Aorta (tissue), 5 donors: ENCODE measurements around the gene TSHZ1. TPM values are rescaled to one million over a fixed set of nuclear protein-coding genes. Genes with fewer than 3 reads are reported as not detected.

Experiments used
- ATAC-seq: fragments of 200-7000 bp; cut with Tn5 transposase; one replicate; pipeline ENCODE4 v1.9.1; 2022; ENCODE audit warnings: moderate library complexity; ENCODE audit not compliant: low FRiP score
- DNase-seq, 2 donors: peaks; one replicate each; pipeline ENCODE4 v3.0.0-alpha.2; 2020
- H3K27ac ChIP-seq, 2 donors: one replicate each; pipeline ENCODE4 v1.5.1; 2013; ENCODE audit warnings: low read length in 2 of 2, mild to moderate bottlenecking in 2 of 2, moderate library complexity in 2 of 2, control low read depth in 1 of 2, inconsistent platforms in 1 of 2, low read depth in 1 of 2
- H3K27me3 ChIP-seq, 2 donors: one replicate each; pipeline ENCODE4 v1.6.1; 2013; ENCODE audit warnings: control low read depth in 1 of 2, low read length in 1 of 2, mild to moderate bottlenecking in 1 of 2, moderate library complexity in 1 of 2; ENCODE audit not compliant: insufficient read depth in 2 of 2, control insufficient read depth in 1 of 2
- H3K36me3 ChIP-seq, 2 donors: one replicate each; pipeline ENCODE4 v1.6.1; 2013; ENCODE audit warnings: control low read depth in 1 of 2, low read length in 1 of 2, mild to moderate bottlenecking in 1 of 2; ENCODE audit not compliant: insufficient read depth in 2 of 2, control insufficient read depth in 1 of 2
- H3K4me1 ChIP-seq, 2 donors: one replicate each; pipeline ENCODE4 v1.6.1; 2013; ENCODE audit warnings: low read length in 2 of 2, control low read depth in 1 of 2, mild to moderate bottlenecking in 1 of 2, moderate library complexity in 1 of 2; ENCODE audit not compliant: insufficient read depth in 2 of 2, control insufficient read depth in 1 of 2
- H3K4me3 ChIP-seq, 2 donors: one replicate each; pipeline ENCODE4 v1.5.1; 2013; ENCODE audit warnings: low read length in 2 of 2, control low read depth in 1 of 2, mild to moderate bottlenecking in 1 of 2
- H3K9me3 ChIP-seq: one replicate; pipeline ENCODE4 v1.6.1; 2013; ENCODE audit warnings: mild to moderate bottlenecking, low read length; ENCODE audit not compliant: control insufficient read depth
- WGBS, 2 donors: extraction: QIAGEN DNeasy Blood & Tissue Kit; methylation state at CpG; one replicate each; pipeline ENCODE4 v1.1.7; 2013; 5-methylcytosine and 5-hydroxymethylcytosine counted together
- intact Hi-C, 2 donors: fragments of 100-400 bp; cut with DNase I; formaldehyde crosslinking; loops; one replicate each; pipeline versions ENCODE4 v1.14.2 to v1.15.0; 2022
- polyA plus RNA-seq, 2 donors: library from polyadenylated mRNA; stranded (reverse); fragments of 200-250 nt; gene quantifications; one replicate each; pipeline ENCODE4 v1.2.3, GENCODE V29; 2013
- total RNA-seq, 2 donors: library from RNA; stranded (reverse); fragmentation: NEBNext Ultra II Directional; extraction: Animal tissue kit (Norgen Biotek cat#: 25700); gene quantifications; one replicate each; pipeline ENCODE4 v1.2.1, GENCODE V29; 2021
- donor health status: healthy with polysubstance abuse.
- donor health status: Bipolar disorder and iron deficiency.
- donor health status: DM: no; HTN: no; CAD: no.
- donor health status: DM: no; HTN: no; CAD: no.
- donor health status: DM: yes; HTN: yes; CAD: no.

TSHZ1 gene
- total and polyA plus RNA-seq, 4 donors: 3.3 to 26.0 (median 11.8) TPM

DNA sequence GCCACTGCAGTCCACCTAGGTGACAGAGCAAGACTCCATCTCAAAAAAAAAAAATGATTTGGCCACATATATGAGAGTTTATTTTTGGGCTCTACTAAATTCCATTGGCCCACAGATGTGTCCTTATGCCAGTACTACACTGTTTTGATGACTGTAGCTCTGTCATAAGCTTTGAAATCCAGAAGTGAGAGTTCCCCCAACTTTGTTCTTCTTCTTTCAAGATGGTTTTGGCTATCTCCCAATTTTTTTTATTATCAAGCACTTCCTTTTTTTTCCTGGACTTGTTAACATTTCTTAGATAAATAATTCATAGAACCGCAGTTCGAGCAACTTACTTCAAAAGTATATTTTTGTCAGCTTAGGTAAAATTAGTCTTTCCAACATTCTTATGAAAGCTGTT, 96.9 kb downstream of the TSHZ1 start:
- WGBS, 2 donors: 70 to 77% methylated on average over 2 of the region's 2 CpGs
- ATAC-seq: no peak
- intact Hi-C loops: no loop called here

DNA sequence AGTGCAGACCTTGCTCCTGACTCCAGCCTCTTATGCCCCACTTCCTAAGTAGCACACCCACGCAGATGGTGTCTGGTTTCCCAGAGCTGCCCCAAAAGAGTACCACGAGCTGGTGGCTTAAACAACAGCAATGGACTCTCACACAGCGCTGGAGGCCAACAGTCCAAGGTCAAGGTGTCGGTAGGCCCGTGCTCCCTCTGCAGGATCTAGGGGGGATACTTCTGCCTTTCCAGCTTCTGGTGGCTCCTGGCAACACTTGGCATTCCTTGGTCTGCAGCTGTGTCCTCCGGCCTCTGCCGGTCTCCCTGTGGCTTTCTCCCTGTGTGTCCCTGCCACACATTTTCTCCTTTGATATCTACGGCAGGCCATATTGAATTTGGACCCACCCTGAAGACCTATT, 99.0 kb downstream of the TSHZ1 start:
- no peak overlapping the region for H3K4me3 ChIP-seq
- H3K4me1 ChIP-seq: no peaks in the 10 kb centered on the region
- DNase-seq (no peak), ATAC-seq (no peak)
- H3K27ac ChIP-seq: no peak overlapping the region
- whole genome bisulfite sequencing, 2 donors: 90 to 95% methylated on average over 7 to 8 of the region's 8 CpGs
- H3K27me3 ChIP-seq: no peaks in the 10 kb centered on the region
- H3K36me3 ChIP-seq: no peaks in the 10 kb centered on the region
- H3K9me3 ChIP-seq: peaks cover 1% of the 10 kb centered on the region
- intact Hi-C loops: no loop called here

More for the DNA sequence above, 96.9 kb downstream of the TSHZ1 start:
- Histone ChIP-seq H3K36me3 (no peaks in the 10 kb centered on the region), H3K27me3 (no peaks in the 10 kb centered on the region), H3K27ac (no peak overlapping the region), H3K4me3 (no peak overlapping the region), H3K9me3 (peaks cover 1% of the 10 kb centered on the region), H3K4me1 (no peaks in the 10 kb centered on the region)
- no peak for DNase-seq

DNA sequence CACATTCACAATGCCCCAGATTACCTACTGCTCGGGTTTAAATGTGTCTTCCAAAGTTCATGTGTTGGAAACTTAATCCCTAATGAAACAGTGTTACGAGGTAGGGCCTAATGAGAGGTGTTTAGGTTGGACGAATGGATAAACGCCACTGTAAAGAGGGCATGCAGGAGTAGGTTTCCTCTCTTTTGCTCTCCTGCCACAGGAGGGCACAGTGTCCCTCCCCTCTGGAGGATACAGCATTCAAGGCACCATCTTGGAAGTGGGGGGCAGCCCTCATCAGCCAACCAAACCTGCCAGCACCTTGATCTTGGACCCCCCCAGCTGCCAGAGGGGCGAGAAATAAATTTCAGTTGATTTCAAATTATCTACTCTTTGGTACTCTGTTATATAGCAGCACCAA, 103.5 kb downstream of the TSHZ1 start:
- no peak for DNase-seq
- Histone ChIP-seq H3K4me3 (no peak overlapping the region), H3K27ac (no peak overlapping the region), H3K9me3 (peaks cover 1% of the 10 kb centered on the region), H3K36me3 (no peaks in the 10 kb centered on the region), H3K4me1 (no peaks in the 10 kb centered on the region), H3K27me3 (no peaks in the 10 kb centered on the region)
- no peak for ATAC-seq
- intact Hi-C loops: no loop called here
- WGBS, 2 donors: 82 to 86% methylated on average over 5 of the region's 5 CpGs

DNA sequence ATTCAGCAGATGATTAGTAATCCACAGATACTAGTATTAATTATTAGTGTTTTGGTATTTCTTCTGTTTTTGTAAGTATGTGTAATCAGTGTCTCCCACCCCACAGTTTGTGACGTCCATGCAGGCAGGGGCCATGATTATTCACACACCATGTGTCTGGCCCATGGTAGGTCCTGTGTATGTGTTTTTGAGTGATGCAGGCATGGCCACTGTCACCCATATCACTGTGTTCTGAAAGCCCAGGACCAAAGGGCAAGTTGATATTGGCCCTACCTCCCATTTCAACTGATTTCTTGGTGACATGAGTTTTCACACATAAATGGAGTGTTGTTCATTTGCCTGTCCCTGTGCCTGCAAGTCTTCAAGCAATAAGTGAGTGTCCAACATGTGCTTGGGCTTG, 104.0 kb downstream of the TSHZ1 start:
- ATAC-seq: no peak
- no peaks in the 10 kb centered on the region for H3K36me3 ChIP-seq
- no peaks in the 10 kb centered on the region for H3K27me3 ChIP-seq
- H3K27ac ChIP-seq: no peak overlapping the region
- H3K4me1 ChIP-seq: no peaks in the 10 kb centered on the region
- H3K4me3 ChIP-seq: no peak overlapping the region
- intact Hi-C loops: no loop called here
- DNase-seq: no peak
- WGBS, 2 donors: 64 to 78% methylated on average over 1 of the region's 1 CpG
- H3K9me3 ChIP-seq: peaks cover 1% of the 10 kb centered on the region

DNA sequence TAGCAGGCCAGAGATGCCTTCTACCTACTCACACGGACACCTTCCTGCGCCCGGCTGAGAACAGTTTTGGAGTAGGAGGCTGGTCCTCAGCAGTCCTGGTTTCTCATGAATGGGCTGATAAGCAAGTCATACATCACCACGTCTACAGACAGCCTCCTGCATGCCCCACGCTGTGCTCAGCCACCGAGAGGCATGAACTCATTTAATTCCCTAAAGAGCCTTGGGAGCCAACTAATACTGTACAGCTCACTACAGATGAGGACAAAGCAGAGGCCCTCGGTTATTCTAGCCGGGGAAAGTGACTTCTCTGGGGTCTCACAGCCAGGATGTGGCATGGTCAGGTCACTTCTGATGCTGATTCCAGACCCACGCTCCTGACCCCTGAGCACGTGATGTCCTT, 105.6 kb downstream of the TSHZ1 start:
- no peaks in the 10 kb centered on the region for H3K36me3 ChIP-seq
- 55 to 64% methylated on average over 10 of the region's 10 CpGs for WGBS, 2 donors
- no peak overlapping the region for H3K27ac ChIP-seq
- ATAC-seq: no peak
- H3K4me1 ChIP-seq: no peaks in the 10 kb centered on the region
- intact Hi-C loops: no loop called here
- DNase-seq: no peak
- H3K4me3 ChIP-seq: no peak overlapping the region
- H3K27me3 ChIP-seq: no peaks in the 10 kb centered on the region
- no peaks in the 10 kb centered on the region for H3K9me3 ChIP-seq

DNA sequence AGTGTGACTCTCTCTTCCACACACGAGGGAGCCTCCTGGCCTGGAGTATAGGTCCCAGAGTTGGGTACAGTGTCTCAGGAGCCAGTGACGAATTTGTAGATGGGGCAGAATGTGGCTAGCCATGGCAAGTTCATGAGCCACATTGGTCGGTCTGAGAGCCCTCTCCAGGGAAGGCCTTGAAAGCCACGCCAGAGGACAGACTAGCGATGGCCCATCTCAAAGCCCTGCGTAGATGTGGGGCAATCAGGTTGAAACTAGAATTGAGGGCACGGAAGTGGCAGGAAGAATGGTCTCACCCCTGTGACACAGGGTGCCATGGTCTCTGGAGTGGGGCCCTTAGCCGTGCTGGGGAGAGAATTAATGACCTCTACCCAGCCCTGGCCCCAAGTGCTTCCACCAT, 106.2 kb downstream of the TSHZ1 start:
- no peak for ATAC-seq
- H3K36me3 ChIP-seq: no peaks in the 10 kb centered on the region
- 94 to 95% methylated on average over 8 of the region's 8 CpGs for WGBS, 2 donors
- no peaks in the 10 kb centered on the region for H3K4me1 ChIP-seq
- DNase-seq: no peak
- no peaks in the 10 kb centered on the region for H3K9me3 ChIP-seq
- H3K4me3 ChIP-seq: no peak overlapping the region
- H3K27ac ChIP-seq: no peak overlapping the region
- intact Hi-C loops: no loop called here
- H3K27me3 ChIP-seq: no peaks in the 10 kb centered on the region

DNA sequence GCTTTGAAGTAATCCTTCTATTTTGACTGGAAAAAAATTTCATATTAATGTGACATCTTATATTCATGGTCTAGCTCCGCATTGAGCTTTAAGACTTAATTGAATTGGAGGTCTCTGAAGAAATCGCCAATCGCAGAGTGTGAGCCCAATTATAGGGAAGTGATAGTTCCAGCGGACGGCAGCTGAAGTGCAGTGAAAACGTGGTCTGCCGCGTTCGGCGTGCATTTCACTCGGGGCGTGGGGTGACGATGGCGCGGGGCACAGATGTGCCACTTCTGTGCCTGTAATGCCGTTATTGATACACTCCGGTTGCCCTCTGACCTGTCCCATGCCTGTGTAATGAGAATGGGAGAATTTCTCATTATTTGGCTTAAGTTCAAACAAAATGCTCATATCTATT, 106.7 kb downstream of the TSHZ1 start:
- DNase-seq: no peak
- Histone ChIP-seq H3K27me3 (no peaks in the 10 kb centered on the region), H3K9me3 (no peaks in the 10 kb centered on the region), H3K4me3 (no peak overlapping the region), H3K36me3 (no peaks in the 10 kb centered on the region), H3K4me1 (no peaks in the 10 kb centered on the region), H3K27ac (no peak overlapping the region)
- 91 to 98% methylated on average over 17 of the region's 17 CpGs for WGBS, 2 donors
- intact Hi-C loops: no loop called here
- no peak for ATAC-seq

DNA sequence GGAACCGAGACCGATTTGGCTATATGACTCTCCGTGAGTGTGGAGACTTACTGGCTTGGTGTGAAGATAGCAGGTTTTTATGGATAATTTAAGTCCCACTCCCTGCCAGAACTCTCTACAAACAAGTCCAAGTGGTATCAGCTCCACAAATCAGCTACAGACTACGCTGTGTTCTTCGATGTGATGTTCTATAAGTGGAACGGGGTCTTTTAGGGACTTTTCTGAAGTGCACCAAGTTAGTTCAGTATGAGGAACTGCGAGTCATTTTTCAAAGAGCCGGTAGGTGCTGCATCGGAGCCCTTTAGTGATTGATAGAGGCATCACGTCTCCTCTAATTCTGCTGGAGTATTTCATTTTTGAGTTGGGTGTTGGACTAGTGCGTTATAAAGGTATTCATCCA, 107.1 kb downstream of the TSHZ1 start:
- Histone ChIP-seq H3K9me3 (no peaks in the 10 kb centered on the region), H3K27me3 (no peaks in the 10 kb centered on the region), H3K4me3 (no peak overlapping the region), H3K27ac (no peak overlapping the region), H3K36me3 (no peaks in the 10 kb centered on the region), H3K4me1 (no peaks in the 10 kb centered on the region)
- no peak for DNase-seq
- 73 to 79% methylated on average over 11 of the region's 11 CpGs for WGBS, 2 donors
- intact Hi-C loops: no loop called here
- ATAC-seq: no peak

DNA sequence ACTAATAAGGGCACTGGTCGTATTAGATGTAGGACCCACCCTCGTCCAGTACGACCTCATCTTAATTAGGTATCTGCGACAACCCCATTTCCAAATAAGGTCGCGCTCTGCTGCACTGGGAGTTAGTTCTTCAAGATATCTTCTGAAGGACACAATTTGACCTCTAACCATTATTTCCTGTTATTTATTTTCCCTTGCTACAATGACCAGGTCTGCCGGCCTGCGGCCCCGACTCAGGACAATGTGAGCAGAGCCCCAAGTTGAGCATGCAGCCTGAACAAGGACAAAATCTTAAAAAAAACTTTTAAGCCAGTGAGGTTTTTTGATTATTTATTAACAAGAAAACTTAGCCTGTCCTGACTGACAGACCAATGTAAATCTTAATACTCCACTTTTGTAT, 109.3 kb downstream of the TSHZ1 start:
- WGBS, 2 donors: 78 to 79% methylated on average over 9 of the region's 9 CpGs
- no peaks in the 10 kb centered on the region for H3K27me3 ChIP-seq
- ATAC-seq: no peak
- DNase-seq: no peak
- no peaks in the 10 kb centered on the region for H3K36me3 ChIP-seq
- no peak overlapping the region for H3K4me3 ChIP-seq
- intact Hi-C loops: no loop called here
- H3K9me3 ChIP-seq: peaks cover 1% of the 10 kb centered on the region
- no peaks in the 10 kb centered on the region for H3K4me1 ChIP-seq
- H3K27ac ChIP-seq: no peak overlapping the region
